ENCODE data around the gene PROK1.

Gene PROK1

DNA sequence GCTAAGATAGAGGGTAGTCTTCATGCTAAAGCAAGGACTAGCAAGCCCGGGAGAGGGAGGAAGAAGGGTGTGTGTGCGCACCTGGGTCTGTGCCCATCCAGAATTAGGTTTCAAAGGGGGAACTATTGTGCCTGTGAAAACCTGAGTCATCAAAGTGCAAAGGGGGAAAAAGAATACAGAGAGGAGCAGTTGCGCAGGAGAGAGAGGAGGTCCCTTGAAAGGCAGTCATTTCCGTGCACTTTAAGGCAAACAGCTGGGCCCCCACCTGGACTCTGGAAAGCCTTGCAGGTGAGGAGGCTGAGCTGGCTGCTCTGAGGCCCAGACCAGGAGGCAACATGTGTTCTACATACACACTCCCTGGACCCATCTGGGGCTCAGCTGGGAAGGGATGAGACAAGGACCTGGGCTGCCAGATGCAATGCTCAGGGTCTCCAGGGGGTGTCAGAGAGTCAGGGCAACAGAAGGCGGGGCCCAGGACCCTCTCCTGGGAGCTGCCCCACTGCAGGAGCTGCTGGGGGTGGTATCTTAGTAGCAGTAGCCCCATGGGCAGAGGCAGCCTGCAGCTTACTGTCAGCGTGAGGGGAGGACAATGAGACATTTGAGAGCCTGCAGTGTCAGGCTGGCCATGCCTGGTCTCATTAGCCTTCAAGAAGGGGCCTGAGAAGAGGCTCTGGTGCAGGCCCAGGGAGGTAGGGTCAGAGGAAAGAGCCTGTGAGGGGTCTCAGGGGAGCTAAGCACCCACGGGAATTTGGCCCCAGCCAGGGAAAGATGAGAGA is 14.3 kb downstream of the PROK1 start:
- DNase-seq (ENCODE audit: low spot score) = no peak

DNA sequence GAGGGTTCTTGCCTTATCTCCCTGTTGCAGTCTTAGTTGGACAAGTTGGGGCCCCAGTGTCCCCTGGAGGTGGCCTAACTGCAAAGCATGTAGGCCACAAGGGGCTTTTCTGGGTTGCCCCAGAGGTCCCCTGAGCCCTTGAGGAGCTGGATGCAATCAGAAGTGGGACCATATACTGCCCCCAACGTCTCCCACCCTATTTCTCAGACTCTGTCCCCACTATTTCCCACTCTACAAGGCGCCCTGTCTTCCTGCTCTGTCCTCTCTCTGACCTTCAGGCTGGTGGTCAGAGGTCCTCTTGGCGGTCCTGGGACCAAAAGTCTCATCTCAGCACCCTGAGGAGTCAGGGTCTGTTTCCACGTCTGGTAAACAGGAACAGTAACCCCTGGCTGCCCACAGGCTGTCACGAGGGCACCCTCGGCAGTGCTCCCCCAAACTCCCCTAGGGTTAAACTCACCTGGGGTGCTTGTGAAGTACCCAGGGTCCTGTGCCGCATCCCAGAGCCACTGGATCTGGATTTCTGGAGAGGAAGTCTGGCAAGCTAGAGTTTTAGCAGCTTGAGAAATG is 14.9 kb downstream of the PROK1 start:
- DNase-seq (ENCODE audit: low spot score) = no peak

DNA sequence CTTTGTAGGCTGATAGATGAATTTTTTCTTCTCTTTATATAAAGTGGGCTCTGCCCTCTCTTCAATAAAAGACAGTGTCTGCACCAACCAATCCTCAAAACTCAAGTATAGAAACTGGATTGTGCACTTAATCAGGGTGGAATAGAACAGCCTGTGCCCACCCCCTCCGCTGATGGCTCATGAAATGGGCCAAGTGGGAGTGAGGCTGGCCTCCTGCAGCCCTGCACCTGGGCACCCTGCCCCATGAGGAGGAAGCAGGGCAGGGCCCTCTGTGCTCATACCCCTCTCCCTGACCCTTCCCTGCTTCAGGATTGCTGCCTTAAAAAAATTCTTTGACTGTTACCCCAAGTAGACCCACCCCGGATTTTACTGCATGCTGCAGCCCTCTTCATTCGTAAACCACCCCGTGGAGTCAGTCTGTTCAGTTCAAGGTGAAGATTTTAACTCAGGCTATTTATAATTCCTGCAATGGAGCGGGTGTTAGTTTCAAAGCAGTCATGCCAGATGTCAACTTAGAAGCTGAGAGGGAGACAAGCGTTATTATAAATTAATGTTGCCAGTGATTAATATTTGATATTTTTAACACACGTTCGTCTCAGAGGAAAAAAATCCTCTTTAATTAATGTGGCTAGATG is 15.8 kb downstream of the PROK1 start:
- DNase-seq (ENCODE audit: low spot score) = no peak

DNA sequence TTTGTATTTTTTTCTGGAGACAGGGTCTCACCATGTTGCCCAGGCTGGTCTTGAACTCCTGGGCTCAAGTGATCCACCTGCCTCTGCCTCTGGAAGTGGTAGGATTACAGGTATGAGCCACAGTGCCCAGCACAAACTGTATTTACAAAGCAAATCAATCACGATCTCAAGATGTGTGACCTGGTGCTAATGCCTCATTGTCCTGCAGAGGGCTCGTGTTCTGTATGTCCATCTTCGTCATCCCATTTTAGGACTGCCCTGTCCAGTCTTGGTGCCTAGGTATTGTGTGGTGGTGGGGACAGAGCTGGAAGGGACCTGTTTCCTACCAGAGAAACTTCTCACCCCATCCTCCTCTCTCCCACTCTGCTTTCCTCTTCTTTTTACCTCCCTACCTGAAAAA is 20.2 kb downstream of the PROK1 start:
- DNase-seq (ENCODE audit: low spot score) = no peak

DNA sequence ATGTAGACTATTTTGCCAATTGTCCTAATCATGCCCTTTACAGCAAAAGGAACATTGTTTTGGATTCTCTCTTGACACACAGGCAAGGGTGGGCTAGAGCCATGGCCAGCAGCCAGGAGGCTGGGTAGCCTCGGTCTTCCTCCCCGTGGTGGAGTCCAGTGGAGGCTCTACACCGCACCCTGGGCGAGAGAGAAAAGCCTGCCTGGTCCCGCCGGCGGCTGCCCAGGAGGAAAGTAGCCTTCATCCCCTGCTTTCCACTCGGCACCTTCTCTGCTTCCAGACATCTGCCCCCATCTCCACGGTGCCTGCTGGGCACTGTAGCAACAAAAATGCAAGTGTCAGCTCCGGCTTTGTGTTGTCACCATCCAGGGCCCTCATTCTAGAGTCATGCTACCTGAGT is 21.6 kb downstream of the PROK1 start:
- DNase-seq (ENCODE audit: low spot score) = no peak

DNA sequence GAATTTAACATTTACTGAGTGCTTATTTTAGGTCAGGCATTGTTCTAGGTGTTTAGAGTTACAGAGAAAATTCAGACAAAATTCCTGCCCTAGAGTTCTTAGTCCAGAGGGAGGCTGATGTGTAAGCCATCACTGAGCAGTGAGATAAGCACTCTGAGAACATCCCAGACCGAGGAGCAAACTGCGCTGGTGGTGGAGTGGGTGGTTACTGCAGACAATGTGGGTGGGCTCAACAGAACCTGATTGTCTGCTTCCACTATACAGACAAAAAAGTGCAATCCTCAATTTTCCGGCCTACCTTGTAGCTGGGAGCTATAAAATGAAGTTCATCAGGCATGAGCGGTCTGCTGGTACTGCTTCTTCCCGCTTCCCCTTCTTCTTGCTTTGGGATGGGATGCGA is 23.5 kb downstream of the PROK1 start:
- no peak for DNase-seq (ENCODE audit: low spot score)

DNA sequence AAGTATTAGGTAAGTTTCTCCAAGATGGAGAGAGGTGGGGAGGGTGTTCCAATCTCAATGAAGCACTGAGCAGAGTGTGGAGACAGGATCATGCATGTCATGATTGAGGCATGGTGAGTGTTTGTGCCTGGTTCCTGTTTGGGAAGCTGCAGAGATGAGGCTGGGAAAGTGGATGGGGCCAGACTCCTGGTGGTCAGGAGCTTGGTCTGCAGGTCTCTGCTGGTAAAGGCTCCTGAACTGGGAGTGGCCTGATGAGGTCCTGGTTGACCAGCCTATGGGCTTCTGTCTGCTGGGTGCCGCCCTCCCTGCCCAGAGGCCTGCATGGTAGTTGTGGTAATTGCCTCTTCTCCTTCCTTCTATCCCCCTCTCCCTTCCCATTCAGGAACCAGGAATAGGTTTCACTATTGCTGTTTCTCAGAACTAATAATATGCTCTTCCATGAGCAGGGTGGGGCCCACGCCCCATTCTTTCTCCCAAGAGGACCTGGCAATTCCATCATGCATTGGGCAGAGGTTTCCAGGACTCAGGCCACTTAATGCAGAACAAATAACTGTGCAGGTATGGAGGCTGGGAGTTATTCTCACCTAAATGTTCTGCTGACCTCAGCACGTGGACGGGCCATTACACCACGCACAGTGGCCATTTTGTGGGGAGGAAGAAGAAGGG is 24.5 kb downstream of the PROK1 start:
- DNase-seq (ENCODE audit: low spot score) = no peak

DNA sequence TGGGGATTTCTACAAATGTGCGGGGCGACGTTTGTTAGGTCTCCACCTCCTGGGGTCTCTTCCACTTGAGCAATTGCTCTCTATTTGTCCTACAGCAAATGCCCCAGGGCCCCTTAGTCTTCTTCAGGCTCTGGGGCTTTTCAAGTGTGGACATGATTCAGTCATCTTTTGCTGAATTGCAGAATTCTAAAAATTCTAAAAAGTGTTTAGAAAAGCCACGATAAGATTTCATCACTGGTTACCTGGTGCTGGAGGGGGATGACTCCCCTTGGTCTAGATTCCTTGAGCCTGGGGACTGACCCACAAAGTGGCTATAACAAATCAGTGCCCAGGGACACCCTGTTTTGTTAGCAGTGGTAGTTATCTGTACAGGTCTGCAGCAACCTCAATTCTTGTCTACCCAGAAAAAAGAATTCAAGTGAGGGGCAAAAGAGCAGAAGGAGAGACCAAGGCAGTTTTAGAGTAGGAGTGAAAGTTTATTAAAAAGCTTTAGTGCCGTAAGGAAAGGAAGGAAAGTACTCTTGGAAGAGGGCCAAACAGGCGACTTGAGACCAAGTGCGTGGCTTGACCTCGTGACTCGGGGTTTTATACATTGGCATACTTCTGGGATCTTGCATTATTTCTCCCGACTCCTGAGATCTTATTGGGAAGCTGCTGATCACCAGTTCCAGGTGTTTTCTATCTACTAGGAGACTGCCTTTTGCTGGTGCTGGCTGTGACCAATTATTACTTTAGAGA is 25.2 kb downstream of the PROK1 start:
- DNase-seq (ENCODE audit: low spot score) = no peak

DNA sequence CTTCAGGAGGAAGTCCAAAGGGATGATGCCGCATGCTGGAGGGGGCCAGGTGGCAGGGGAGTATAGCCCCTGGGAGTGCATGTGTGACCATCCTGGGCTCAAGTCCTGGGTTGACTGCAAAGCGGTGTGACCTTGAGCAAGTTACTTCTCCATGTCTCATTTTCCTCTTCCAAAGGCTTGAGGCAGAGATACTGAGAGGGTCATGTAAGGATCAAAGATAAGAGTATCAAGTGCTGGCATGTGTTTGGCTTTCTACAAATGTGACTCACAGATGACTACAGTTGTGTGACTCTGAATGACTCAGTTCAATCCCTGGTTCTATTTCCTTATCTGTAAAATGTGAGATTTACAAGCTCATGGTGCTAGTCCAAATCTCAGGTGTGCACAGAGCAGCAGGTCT is 26.1 kb downstream of the PROK1 start:
- DNase-seq (ENCODE audit: low spot score) = peak; percentile 57

DNA sequence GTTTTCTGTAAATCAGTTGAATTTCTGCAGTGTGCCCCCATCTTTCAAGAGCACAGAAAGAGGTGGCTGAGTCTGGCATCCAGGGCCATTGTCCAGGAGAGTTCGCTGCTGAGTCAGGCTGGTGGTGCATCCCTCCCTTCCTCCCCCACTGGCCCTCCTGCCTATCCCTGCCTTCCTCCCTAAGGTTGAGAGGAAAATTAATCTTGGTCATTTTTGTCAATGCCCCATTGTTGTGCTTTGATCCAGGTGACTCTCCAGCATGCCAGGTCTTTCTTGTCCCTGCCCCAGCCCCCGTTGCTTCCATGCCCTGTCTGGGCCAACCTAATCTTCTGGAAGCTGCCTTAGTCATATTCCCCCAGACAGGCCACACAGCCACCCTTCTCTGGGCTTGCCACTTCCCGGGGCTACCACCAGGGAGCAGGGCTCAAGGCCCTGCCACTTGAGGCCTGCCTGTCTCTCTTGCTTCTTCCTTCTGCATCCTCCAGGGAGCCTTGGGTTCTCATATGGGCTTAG is 26.6 kb downstream of the PROK1 start:
- DNase-seq (ENCODE audit: low spot score) = no peak

DNA sequence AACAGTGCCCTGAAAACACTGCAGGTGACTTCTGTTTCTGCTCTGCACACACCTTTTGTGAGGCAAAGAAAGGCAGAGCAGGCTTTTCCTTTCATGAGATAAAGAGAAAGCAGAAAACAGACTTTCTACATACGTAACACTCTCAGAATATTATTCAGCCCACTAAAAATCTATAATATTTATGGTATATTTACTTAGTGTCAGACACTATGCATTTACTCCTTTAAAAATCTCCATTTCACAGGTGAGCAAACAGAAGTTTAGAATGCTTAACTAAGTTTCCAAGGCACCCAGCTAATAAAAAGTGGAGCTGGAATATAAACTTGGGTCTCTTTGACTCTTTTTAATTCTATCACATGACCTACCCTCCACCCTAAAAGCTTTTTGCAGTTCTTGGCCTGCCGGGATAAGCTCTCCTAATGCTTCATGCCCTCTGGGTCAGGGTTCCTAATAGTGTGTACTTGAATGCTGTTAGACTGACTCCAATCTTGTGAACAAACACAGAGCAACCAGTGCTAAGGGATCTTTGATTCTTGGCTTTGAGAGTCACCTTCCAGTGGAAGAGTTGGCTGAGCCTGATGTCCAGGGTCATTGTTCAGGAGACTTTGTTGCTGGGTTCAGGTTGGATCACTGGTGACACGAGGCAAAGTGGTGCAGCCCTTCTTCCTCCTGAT is 27.2 kb downstream of the PROK1 start:
- DNase-seq (ENCODE audit: low spot score) = no peak

DNA sequence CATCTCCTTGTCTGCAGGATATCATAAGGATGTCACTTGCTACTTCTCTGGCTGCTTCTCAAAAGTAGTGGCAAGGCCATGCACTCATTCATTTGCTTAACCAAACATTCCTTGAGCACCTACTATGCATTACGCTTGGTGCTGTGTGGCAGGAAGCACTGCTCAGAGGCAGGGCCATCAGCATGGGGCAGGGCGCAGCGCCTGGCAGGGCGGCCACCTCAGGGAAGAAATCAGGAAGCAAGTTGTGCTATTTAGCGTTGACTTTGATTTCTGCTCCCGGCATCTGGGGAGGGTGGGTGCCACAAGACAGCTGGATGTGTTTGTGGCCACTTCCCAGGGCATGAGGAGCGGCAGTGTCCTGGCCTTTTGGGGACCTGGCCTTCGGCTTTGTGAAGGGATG is 27.9 kb downstream of the PROK1 start:
- DNase-seq (ENCODE audit: low spot score) = no peak

DNA sequence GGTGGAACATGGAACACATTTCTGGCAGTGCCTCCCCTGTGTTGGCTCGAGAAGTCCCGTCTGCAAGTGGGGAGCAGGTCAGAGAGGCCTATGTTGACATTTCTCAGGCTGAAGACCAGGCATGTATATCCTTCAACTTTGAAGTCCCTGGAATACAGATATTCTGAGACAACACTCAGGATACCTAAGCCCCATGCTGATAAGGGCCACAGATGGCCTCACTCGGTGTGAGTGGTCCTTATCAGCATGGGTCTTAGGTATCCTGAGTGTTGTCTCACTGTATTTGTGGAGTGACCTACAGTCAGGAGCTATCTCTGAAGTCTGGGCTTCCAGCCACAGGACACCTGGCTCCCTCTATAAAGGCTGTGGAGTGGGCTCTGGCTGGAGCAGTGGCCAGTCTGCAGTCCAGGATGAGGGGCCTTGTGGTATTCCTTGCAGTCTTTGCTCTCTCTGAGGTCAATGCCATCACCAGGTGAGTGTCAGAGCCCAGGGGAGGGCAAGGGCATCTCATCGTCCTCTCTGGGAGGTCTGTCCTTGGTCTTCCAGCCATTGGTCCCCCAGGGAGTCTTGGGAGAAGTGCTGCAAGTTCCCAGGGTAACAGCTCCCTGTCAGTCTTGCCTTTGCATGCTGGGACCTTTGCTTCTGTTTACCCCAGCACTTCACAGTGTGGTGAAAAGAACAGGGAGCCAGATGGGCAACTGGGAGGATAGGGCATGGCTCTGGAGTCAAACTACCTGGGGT is 29.6 kb downstream of the PROK1 start:
- DNase-seq (ENCODE audit: low spot score) = no peak

DNA sequence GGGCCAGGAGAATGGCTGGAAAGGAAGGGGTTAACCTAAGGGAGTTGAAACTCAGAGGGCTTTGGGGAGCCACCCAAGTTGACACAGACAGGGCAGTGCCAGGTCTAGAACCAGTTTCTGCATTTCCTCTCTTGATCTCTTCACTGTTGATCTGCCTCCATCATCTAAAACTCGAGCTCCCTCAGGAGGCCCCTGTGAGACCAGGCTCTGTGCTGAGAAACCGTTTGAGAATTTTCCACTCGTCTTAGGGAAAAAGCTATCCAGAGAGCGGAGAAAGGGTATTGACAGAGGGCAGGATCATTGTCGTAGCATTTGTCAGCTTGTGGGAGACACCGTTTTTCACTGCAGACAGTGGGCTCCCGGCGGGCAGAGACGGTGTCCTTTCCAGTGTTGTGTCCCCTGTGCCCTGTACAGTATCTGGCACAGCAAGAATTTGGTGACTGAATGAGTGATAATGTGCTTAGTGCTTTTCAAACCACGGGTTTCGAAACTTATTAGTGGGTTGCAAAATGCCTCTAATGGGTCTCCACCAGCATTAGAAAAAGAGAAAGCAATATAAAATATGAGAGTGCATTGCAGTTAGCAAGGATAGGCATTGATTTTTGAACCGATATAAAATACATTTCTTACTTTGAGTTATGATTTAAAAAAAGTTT is 31.1 kb downstream of the PROK1 start:
- DNase-seq (ENCODE audit: low spot score) = no peak

DNA sequence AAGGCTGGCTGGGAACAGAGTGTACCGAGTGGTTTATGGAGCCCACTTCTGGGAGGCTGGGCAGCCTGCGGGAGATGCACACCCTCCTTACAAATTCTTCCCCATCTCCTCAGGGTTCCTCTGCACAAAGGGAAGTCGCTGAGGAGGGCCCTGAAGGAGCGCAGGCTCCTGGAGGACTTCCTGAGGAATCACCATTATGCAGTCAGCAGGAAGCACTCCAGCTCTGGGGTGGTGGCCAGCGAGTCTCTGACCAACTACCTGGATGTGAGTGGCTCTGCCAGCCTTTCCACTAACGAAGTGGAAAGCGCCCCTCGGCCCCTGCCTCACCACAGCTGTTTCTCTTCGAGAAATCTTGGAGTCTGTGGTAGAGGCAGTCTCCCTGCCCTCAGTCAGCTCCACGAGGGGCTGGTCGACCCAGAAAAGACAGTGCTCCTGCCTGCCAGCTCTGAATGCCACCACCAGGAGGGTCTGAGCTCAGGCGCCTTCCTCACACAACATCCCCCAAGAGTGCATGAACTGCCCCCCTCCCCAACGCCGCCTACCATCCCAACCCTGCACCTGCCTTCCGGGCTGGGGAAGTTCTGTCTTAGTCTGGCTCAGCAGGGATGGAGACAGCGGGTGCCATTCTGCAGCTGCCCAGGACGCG is 31.8 kb downstream of the PROK1 start:
- DNase-seq (ENCODE audit: low spot score) = no peak

DNA sequence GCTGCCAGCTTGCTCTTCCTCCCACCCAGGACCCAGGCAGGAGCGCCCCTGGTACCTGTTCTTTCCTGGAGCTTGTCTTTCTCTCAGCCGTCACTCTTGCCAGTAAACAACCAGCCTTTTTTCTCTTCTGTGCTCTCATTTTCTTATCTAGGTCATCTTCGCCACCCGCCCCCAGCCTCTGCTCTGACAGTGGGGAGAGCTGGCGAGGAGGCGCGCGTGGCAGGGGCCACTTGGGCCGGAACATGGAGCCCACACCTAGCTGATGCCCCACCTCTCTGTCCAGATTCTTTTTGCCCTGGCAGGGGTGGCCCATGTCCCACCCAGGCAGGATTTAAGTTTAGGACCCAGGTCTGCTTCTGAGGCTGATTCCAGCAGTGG is 32.3 kb downstream of the PROK1 start:
- no peak for DNase-seq (ENCODE audit: low spot score)

DNA sequence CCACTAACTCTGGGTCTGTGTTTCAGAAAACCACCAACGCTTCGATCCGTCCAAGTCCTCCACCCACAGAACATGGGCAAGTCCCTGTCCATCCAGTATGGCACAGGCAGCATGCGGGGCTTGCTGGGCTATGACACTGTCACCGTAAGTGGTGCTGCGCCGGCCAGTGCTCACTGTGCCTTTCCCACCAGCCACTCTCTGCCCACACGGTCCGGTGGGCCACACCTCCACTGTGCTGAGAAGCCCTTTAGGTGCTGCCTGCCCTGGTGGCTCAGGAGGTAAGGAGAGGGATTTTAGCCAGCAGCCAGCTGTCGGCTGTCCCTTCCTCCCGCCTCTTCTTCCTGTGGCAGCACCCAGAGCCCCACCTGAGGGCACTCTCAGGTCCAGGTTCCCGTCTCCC is 33.9 kb downstream of the PROK1 start:
- DNase-seq (ENCODE audit: low spot score) = no peak

DNA sequence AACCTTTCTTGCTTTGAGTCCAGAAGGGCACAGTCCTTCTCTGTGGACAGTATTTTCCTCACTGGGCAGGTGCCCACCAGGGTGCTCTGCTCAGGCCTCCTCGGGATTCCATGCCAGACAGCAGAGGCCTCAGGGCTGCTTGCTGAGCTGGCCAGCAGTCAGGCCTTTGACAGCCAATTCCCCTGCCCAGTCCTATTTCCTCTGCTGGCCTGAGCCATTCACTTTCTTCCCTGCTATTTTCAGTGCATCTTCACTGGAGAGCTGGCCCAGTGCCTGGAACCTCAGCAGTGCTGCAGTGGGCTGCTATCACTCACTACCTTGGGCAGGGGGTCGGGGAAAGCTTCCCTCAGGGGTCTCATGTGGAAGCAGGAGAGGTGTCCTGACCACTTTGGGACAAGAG is 34.8 kb downstream of the PROK1 start:
- no peak for DNase-seq (ENCODE audit: low spot score)

DNA sequence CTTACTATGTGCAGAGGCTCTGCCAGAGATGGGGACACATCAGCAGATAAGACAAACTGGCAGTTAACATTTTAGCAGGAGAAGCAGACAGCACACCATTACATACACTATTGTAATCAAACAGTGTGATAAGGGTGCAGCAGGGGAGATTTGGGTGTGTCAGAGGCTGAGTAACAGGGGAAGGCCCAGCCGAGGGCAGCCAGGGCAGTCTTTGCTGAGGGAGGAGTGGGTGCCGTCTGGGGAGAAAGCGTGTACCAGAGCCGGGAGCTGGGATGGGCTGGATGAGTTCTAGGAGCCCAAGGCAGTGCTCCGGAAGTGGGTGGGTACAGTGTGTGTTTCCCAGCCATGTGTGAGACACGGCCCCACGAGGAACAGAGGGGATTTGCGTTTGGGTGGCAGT is 36.8 kb downstream of the PROK1 start:
- no peak for DNase-seq (ENCODE audit: low spot score)

DNA sequence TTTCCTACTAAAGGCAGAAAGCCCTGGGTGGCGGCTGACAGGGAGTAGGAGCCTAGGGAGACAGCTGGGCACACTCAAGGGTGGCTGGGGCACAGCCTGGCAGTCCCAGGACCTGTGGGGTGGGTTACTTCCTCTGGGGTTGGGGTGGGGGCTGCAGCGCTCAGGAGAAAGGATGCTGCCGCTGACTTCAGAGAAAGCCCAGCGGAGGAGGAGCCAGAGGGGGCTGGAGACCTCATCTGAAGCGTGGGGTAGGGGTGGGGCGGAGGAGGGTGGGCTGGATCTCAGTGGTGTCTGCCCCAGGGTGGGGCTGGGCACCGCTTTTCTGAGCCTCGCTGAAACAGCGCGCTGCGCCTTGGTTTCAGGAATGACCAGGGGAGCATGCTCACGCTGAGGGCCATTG is 37.2 kb downstream of the PROK1 start:
- DNase-seq (ENCODE audit: low spot score) = no peak
